NB4 (cell line): ENCODE results near the gene CRIM1.
"Not testable (repeated sequence)": the region's sequence is repeated elsewhere in the genome, so short reads cannot be mapped to it uniquely, and the experiment has no call there.

Source experiments
- DNase-seq: peaks from one replicate; pipeline ENCODE4 v3.0.0; 2010; ENCODE audit warnings: low read depth
- H3K4me3 ChIP-seq: one replicate; pipeline ENCODE4 v1.5.1; 2011; ENCODE audit warnings: mild to moderate bottlenecking, low read depth, low read length, moderate library complexity
- MYC ChIP-seq: IDR thresholded peaks from 2 replicates; pipeline ENCODE4 v1.6.1; 2011; ENCODE audit warnings: low read depth, low read length
- POLR2A ChIP-seq: IDR thresholded peaks from 2 replicates; pipeline ENCODE4 v1.6.1; 2011; ENCODE audit warnings: mild to moderate bottlenecking; ENCODE audit not compliant: insufficient read length; ENCODE audit errors: extremely low read depth
- TF ChIP-seq, protein P1 (sequence below): IDR thresholded peaks from 2 replicates; pipeline ENCODE4 v1.6.1; 2011; ENCODE audit warnings: low read depth, low read length
- TF ChIP-seq, protein P2 (sequence below): IDR thresholded peaks from one replicate; pipeline ENCODE4 v1.5.1; 2012; ENCODE audit warnings: low read depth, low read length

CRIM1 gene

DNA sequence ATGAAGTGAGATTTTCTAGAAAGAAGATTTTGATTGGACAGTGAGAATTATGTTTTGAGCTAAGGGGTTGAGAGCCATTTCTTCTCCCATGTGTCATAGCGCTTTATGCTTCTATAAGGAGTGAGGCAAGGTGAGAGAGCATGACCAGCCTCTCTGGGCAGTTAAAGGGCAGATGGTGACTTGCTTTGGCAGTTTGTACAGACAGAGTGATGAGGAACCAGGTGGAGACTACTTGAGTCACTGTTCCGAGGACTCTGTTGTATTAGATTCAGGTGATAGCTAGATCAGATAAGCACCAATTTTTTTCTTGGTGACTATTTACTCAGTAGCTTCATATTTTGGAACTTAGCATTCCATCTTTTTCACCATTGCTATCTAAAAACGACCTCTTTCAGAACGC, 4.5 kb downstream of the CRIM1 start:
- no peak overlapping the region for H3K4me3 ChIP-seq
- TF ChIP-seq, protein P1, sequence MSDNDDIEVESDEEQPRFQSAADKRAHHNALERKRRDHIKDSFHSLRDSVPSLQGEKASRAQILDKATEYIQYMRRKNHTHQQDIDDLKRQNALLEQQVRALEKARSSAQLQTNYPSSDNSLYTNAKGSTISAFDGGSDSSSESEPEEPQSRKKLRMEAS, result no peak
- TF ChIP-seq, protein P2, sequence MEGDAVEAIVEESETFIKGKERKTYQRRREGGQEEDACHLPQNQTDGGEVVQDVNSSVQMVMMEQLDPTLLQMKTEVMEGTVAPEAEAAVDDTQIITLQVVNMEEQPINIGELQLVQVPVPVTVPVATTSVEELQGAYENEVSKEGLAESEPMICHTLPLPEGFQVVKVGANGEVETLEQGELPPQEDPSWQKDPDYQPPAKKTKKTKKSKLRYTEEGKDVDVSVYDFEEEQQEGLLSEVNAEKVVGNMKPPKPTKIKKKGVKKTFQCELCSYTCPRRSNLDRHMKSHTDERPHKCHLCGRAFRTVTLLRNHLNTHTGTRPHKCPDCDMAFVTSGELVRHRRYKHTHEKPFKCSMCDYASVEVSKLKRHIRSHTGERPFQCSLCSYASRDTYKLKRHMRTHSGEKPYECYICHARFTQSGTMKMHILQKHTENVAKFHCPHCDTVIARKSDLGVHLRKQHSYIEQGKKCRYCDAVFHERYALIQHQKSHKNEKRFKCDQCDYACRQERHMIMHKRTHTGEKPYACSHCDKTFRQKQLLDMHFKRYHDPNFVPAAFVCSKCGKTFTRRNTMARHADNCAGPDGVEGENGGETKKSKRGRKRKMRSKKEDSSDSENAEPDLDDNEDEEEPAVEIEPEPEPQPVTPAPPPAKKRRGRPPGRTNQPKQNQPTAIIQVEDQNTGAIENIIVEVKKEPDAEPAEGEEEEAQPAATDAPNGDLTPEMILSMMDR, result no peak
- TF ChIP-seq MYC (no peak), POLR2A (no peak)
- DNase-seq, result no peak

DNA sequence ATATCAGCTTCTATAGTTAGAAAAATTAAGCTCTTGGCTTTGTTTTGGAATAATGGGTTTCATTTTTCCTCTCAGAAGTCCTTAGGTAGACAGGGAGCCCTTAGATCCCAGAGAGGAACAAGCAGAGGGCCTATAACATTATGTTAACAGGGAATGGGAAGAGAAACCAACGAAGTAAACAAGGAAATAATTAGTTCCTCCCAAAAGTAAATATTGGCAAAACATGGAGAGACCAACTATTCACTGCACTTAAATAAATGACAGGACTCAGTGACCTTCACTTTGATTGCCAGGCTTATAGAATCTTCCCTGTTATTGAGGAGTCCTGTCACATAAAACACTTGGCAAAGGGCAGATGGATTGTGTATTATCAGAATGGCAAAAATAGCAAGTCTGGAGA, 5.3 kb downstream of the CRIM1 start:
- H3K4me3 ChIP-seq, result no peak overlapping the region
- TF ChIP-seq, protein P2, result no peak
- TF ChIP-seq, protein P1, result no peak
- TF ChIP-seq MYC, result no peak
- no peak for TF ChIP-seq POLR2A
- no peak for DNase-seq

DNA sequence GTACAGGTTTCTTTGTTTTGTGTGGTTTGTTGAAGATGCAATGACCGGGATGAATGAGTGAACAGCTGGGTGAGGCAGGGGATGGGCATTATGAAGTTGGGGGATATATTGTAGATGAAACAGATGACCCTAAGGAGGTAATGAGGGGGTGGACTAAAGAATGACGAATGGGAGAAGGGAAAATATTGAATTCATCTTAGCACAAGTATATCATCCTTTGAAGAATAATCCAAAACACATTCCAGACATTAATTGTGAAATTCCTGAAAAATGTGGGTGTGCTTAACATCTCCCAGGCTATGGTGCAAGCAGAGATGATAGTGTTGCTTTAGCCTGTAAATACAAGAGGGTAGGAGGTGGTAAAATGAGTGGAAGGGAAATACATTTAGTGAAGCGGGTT, 5.8 kb downstream of the CRIM1 start:
- TF ChIP-seq MYC, result no peak
- TF ChIP-seq, protein P1, result no peak
- TF ChIP-seq, protein P2, result no peak
- no peak for TF ChIP-seq POLR2A
- no peak overlapping the region for H3K4me3 ChIP-seq
- DNase-seq, result no peak

DNA sequence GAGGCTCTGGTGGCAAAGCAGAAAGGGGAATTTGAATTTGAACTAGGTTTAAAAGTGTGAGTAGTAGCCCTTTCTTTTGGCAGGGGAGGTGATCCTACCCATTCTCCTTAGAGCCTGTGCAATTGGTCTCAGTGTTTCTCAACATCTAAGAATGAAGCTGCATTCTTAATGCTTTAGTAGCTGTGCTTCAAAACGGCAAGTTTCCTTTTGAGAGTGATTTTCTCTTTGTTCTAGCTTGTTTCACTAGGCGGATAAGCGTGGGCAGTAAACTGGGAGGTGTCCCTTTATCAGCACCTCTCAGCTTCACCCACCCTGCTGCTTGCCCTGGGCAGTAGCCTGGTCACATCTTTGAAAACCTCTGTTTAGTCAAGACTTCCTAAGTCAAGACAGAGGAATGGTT, 6.7 kb downstream of the CRIM1 start:
- H3K4me3 ChIP-seq, result no peak overlapping the region
- DNase-seq, result no peak
- no peak for TF ChIP-seq MYC
- TF ChIP-seq, protein P1, result no peak
- TF ChIP-seq, protein P2, result no peak
- no peak for TF ChIP-seq POLR2A

DNA sequence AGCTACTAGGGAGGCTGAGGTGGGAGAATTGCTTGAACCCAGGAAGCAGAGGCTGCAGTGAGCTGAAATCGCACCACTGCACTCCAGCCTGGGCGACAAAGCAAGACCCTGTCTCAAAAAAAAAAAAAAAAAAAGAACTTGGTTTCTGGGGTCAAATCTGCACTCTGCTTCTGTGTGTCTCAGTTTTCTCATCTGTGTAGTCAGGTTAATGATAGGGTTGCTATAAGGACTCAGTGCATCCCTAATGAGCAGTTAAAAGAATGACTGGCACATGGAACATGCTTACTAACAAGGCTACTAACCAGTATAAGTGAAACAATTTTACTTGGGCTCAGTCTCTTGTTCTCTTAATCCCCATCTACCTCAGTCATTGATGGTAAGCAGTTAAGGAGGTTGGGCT, 7.5 kb downstream of the CRIM1 start:
- H3K4me3 ChIP-seq, DNase-seq: not testable (repeated sequence)

DNA sequence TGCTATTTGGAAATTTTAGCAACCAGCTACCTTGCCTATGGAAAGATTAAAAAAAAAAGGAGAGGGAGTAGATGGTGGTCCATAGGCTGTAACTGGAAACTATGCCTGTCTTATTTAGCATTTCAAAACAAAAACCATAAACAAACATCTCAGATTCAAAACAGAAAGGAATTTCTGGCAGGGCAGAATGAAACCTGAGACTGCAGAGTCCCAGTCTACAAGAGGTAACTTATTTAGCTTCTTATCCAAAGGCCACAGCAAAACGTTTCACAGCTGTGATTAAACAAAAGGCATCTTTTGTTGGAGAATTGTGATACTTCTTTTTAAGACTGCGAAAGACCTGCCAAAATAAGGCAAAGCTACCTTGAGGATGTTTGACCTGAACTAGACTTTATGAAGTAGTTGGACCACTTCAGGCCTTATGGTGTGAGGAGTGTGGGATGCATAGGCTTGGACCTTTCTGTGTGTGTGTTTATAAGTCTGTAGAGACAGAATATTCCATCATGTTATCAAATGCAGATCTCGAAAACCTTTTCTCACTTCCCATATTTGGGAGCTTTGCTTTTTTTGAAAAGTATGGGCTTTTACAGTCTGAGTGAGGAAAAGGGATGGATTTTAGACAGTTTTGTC, 11.0 kb downstream of the CRIM1 start:
- no peak overlapping the region for H3K4me3 ChIP-seq
- no peak for DNase-seq
- TF ChIP-seq, protein P2, result no peak
- TF ChIP-seq POLR2A (no peak), MYC (no peak)
- TF ChIP-seq, protein P1, result no peak
